Testis (tissue), 3 donors: ENCODE results near the gene ST8SIA1. TPM values are rescaled to one million over a fixed set of nuclear protein-coding genes. Genes with fewer than 3 reads are reported as not detected.

Experiments
- DNase-seq: peaks from one replicate; pipeline ENCODE4 v3.0.0-alpha.2; 2019
- H3K27ac ChIP-seq, 2 donors: fragments of 200-600 bp; sonication (generic); one replicate each; pipeline ENCODE4 v1.5.1; 2019
- H3K27me3 ChIP-seq: fragments of 200-600 bp; sonication (generic); one replicate; pipeline ENCODE4 v1.5.1; 2019
- H3K36me3 ChIP-seq: fragments of 200-600 bp; sonication (generic); one replicate; pipeline ENCODE4 v1.5.1; 2017; ENCODE audit warnings: low read depth; ENCODE audit errors: missing control alignments
- H3K4me1 ChIP-seq: fragments of 200-600 bp; sonication (generic); one replicate; pipeline ENCODE4 v1.5.1; 2019
- H3K4me3 ChIP-seq, 2 donors: fragments of 200-600 bp; sonication (generic); one replicate each; pipeline ENCODE4 v1.5.1; 2017 to 2019
- H3K9me3 ChIP-seq: fragments of 200-600 bp; sonication (generic); one replicate; pipeline ENCODE4 v1.5.1; 2017
- POLR2A ChIP-seq: fragments of 450-650 bp; IDR thresholded peaks from one replicate; pipeline ENCODE4 v1.6.1; 2017; ENCODE audit warnings: antibody characterized with exemption, mild to moderate bottlenecking, moderate library complexity
- WGBS, 2 donors: methylation state at CpG; one replicate each; pipeline ENCODE4 v1.1.5; 2018; 5-methylcytosine and 5-hydroxymethylcytosine counted together
- intact Hi-C: fragments of 100-400 bp; cut with DNase I; formaldehyde crosslinking; loops from one replicate; pipeline ENCODE4 v1.15.1; 2023; ENCODE audit warnings: low total_unique reads
- polyA plus RNA-seq: library from polyadenylated mRNA; stranded (reverse); fragments of 350-450 nt; fragmentation: Illumina TruSeq; extraction: RNeasy Lipid Tissue Mini Kit (QIAGEN cat#74804); gene quantifications from one replicate; pipeline ENCODE4 v1.2.3, GENCODE V29; 2014; ENCODE audit warnings: low read depth, low replicate concordance; ENCODE audit not compliant: insufficient read depth
- total RNA-seq, 2 donors: library from RNA; depleted of rRNA; stranded (reverse); fragments of >200 nt; gene quantifications; one replicate each; pipeline ENCODE4 v1.2.3, GENCODE V29; 2016
- TF ChIP-seq, protein P1 (sequence below), 3 experiments: fragments of 450-650 bp in 2 of 3; fragments of 200-600 bp in 1 of 3; sonication (generic) in 1 of 3; IDR thresholded peaks; one replicate each; pipeline ENCODE4 v1.5.1; 2016 to 2019; ENCODE audit warnings: antibody characterized with exemption in 3 of 3, mild to moderate bottlenecking in 2 of 3, moderate library complexity in 1 of 3

ST8SIA1 gene
- total and polyA plus RNA-seq, 3 donors from 2014 or later, result 6.5 to 13.6 (median 12.0) TPM

- Histone ChIP-seq H3K36me3 (no peaks in the 10 kb centered on the region), H3K27me3 (no peaks in the 10 kb centered on the region), H3K4me3 (no peak overlapping the region), H3K4me1 (no peaks in the 10 kb centered on the region), H3K27ac (no peak overlapping the region), H3K9me3 (no peaks in the 10 kb centered on the region)
- DNase-seq, result no peak
- intact Hi-C loops, result no loop called here
- TF ChIP-seq, protein P1, sequence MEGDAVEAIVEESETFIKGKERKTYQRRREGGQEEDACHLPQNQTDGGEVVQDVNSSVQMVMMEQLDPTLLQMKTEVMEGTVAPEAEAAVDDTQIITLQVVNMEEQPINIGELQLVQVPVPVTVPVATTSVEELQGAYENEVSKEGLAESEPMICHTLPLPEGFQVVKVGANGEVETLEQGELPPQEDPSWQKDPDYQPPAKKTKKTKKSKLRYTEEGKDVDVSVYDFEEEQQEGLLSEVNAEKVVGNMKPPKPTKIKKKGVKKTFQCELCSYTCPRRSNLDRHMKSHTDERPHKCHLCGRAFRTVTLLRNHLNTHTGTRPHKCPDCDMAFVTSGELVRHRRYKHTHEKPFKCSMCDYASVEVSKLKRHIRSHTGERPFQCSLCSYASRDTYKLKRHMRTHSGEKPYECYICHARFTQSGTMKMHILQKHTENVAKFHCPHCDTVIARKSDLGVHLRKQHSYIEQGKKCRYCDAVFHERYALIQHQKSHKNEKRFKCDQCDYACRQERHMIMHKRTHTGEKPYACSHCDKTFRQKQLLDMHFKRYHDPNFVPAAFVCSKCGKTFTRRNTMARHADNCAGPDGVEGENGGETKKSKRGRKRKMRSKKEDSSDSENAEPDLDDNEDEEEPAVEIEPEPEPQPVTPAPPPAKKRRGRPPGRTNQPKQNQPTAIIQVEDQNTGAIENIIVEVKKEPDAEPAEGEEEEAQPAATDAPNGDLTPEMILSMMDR (IDR thresholded peaks at IDR 0.05), result no peak
- TF ChIP-seq POLR2A, result no peak
These were observed 125.1 kb downstream of the ST8SIA1 start for GRCh38 chr12:22209422-22209821.

DNA sequence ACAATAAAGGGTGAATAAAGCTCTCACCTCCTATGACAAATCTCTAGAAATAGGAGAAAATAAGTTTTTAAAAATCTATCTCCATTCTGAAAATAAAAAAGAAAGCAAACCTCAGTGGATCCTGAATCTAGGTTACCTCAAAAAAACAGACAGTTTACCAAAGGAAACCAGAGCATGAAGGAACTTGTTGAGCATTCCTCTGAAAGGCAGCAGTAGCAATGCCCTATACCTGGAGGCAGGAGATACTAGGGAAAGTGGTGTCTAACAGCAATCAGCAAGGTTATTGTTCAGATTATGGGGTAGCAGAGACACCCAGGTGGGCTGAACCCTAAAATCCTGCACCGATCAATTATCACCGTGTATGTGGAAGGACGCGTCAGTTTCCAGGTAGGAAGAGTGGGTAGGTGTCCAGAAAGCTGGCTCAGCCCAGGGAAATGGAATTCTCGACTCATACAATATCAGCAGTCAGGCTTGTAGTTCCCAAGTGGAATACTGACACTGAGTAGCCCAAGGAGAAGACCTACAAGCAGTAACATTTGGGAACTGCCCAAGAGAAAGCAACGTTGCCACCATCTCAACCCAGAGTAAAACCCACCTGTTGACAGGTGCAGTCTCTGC lies 128.3 kb downstream of the ST8SIA1 start:
- WGBS, 2 donors, result 93 to 94% methylated on average over 6 of the region's 6 CpGs
- Histone ChIP-seq H3K27me3 (no peaks in the 10 kb centered on the region), H3K4me1 (no peaks in the 10 kb centered on the region), H3K4me3 (no peak overlapping the region), H3K36me3 (no peaks in the 10 kb centered on the region), H3K9me3 (no peaks in the 10 kb centered on the region), H3K27ac (no peak overlapping the region)
- intact Hi-C loops, result no loop called here
- TF ChIP-seq, protein P1 (IDR thresholded peaks at IDR 0.05), result no peak
- TF ChIP-seq POLR2A, result no peak
- no peak for DNase-seq

- no peaks in the 10 kb centered on the region for H3K36me3 ChIP-seq
- TF ChIP-seq POLR2A, result no peak
- TF ChIP-seq, protein P1 (IDR thresholded peaks at IDR 0.05), result no peak
- DNase-seq, result no peak
- WGBS, 2 donors, result 96 to 97% methylated on average over 1 of the region's 1 CpG
- intact Hi-C loops, result no loop called here
- H3K9me3 ChIP-seq, result no peaks in the 10 kb centered on the region
- H3K4me3 ChIP-seq, result no peak overlapping the region
- no peaks in the 10 kb centered on the region for H3K4me1 ChIP-seq
- no peak overlapping the region for H3K27ac ChIP-seq
- H3K27me3 ChIP-seq, result no peaks in the 10 kb centered on the region
These were observed 130.1 kb downstream of the ST8SIA1 start for GRCh38 chr12:22204391-22204790.

DNA sequence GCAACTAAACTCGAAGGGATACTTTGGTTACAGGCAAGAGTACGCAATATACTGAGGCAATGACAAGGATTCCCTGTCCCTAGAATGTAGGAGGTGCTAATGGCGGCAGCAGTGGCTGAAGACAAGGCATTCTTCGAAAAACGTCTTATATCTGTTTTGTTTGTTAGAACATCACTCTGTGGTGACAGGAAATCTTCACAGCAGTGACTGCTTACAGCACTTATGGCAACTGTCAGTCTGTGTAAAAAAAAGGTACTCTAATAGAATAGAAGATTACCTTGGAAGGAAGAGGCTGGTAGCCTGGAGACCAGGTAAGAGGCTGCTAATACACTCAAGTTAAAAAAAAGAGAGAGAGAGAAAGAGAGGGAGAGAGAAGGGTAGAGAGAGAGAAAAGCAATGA lies 131.7 kb downstream of the ST8SIA1 start:
- DNase-seq, result no peak
- no peak overlapping the region for H3K27ac ChIP-seq
- intact Hi-C loops, result no loop called here
- WGBS, 2 donors, result 78 to 79% methylated on average over 5 of the region's 5 CpGs
- H3K4me1 ChIP-seq, result no peaks in the 10 kb centered on the region
- H3K36me3 ChIP-seq, result no peaks in the 10 kb centered on the region
- H3K27me3 ChIP-seq, result no peaks in the 10 kb centered on the region
- H3K4me3 ChIP-seq, result no peak overlapping the region
- H3K9me3 ChIP-seq, result no peaks in the 10 kb centered on the region
- TF ChIP-seq, protein P1 (IDR thresholded peaks at IDR 0.05), result no peak
- TF ChIP-seq POLR2A, result no peak

DNA sequence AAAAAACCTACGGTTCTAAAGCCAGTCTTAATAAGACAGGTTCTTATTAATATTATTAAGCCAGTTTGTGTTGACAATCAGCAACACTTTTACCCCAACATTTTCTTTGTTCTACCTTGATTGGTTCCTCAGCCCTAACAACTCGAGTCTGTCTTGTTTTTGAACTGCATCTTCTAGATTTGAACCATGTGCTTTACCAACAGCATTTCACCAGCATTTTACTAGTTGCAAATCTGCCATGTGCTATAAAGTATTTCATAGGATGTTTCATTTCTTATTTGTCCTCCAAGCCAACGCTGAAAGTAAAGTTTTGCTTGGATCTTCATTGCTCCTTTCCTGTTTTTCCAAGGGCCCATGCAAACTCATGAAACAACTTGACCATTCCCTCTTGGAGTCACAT lies 133.4 kb downstream of the ST8SIA1 start:
- H3K9me3 ChIP-seq, result no peaks in the 10 kb centered on the region
- TF ChIP-seq POLR2A, result no peak
- TF ChIP-seq, protein P1 (IDR thresholded peaks at IDR 0.05), result no peak
- H3K27ac ChIP-seq, result no peak overlapping the region
- H3K36me3 ChIP-seq, result no peaks in the 10 kb centered on the region
- H3K4me1 ChIP-seq, result no peaks in the 10 kb centered on the region
- WGBS, 2 donors, result 90 to 92% methylated on average over 3 of the region's 3 CpGs
- intact Hi-C loops, result no loop called here
- no peak for DNase-seq
- H3K4me3 ChIP-seq, result no peak overlapping the region
- no peaks in the 10 kb centered on the region for H3K27me3 ChIP-seq
